ENCODE measurements around the gene ST8SIA1.

The ST8SIA1 gene

GRCh38 chr12:22289250-22289649, 45.3 kb downstream of the ST8SIA1 start:
- no peak for DNase-seq (ENCODE audit: low read depth)
- no peak overlapping the region for H3K4me3 ChIP-seq (ENCODE audit: low read depth, low read length)
- no peak for TF ChIP-seq CTCF (IDR thresholded peaks at IDR 0.05; ENCODE audit: low read depth, low read length, missing control alignments)
- in situ Hi-C loops (cut with HindIII; ENCODE audit: low sequenced_read_pairs) = loop anchor here (5.0 to 10.0 kb wide), 2 partner anchors 48 to 74 kb away; no protein-coding TSS in a partner anchor

- no peak for DNase-seq (ENCODE audit: low read depth)
- no peak for TF ChIP-seq CTCF (IDR thresholded peaks at IDR 0.05; ENCODE audit: low read depth, low read length, missing control alignments)
- in situ Hi-C loops (cut with HindIII; ENCODE audit: low sequenced_read_pairs) = loop anchor here (5.0 to 10.0 kb wide), 2 partner anchors 49 to 73 kb away; no protein-coding TSS in a partner anchor
- H3K4me3 ChIP-seq (ENCODE audit: low read depth, low read length) = no peak overlapping the region
Measured at GRCh38 chr12:22287776-22288621, 46.5 kb downstream of the ST8SIA1 start.

GRCh38 chr12:22287101-22287500, 47.4 kb downstream of the ST8SIA1 start:
- DNase-seq (ENCODE audit: low read depth) = no peak
- no peak overlapping the region for H3K4me3 ChIP-seq (ENCODE audit: low read depth, low read length)
- no peak for TF ChIP-seq CTCF (IDR thresholded peaks at IDR 0.05; ENCODE audit: low read depth, low read length, missing control alignments)
- in situ Hi-C loops (cut with HindIII; ENCODE audit: low sequenced_read_pairs) = loop anchor here (5.0 to 10.0 kb wide), 2 partner anchors 50 to 72 kb away; no protein-coding TSS in a partner anchor

GRCh38 chr12:22286569-22286968, 47.9 kb downstream of the ST8SIA1 start:
- no peak overlapping the region for H3K4me3 ChIP-seq (ENCODE audit: low read depth, low read length)
- no peak for TF ChIP-seq CTCF (IDR thresholded peaks at IDR 0.05; ENCODE audit: low read depth, low read length, missing control alignments)
- peak; percentile 99 for DNase-seq (ENCODE audit: low read depth)
- in situ Hi-C loops (cut with HindIII; ENCODE audit: low sequenced_read_pairs) = loop anchor here (5.0 to 10.0 kb wide), 2 partner anchors 51 to 72 kb away; no protein-coding TSS in a partner anchor

- no peak for TF ChIP-seq CTCF (IDR thresholded peaks at IDR 0.05; ENCODE audit: low read depth, low read length, missing control alignments)
- in situ Hi-C loops (cut with HindIII; ENCODE audit: low sequenced_read_pairs) = loop anchor here (5.0 to 10.0 kb wide), 2 partner anchors 51 to 71 kb away; no protein-coding TSS in a partner anchor
- DNase-seq (ENCODE audit: low read depth) = no peak
- H3K4me3 ChIP-seq (ENCODE audit: low read depth, low read length) = no peak overlapping the region
Measured at GRCh38 chr12:22285846-22286245, 48.7 kb downstream of the ST8SIA1 start.

GRCh38 chr12:22284871-22285270, 49.6 kb downstream of the ST8SIA1 start:
- no peak for TF ChIP-seq CTCF (IDR thresholded peaks at IDR 0.05; ENCODE audit: low read depth, low read length, missing control alignments)
- in situ Hi-C loops (cut with HindIII; ENCODE audit: low sequenced_read_pairs) = loop anchor here (5.0 to 10.0 kb wide), 2 partner anchors 52 to 70 kb away; no protein-coding TSS in a partner anchor
- DNase-seq (ENCODE audit: low read depth) = no peak
- H3K4me3 ChIP-seq (ENCODE audit: low read depth, low read length) = no peak overlapping the region

Measured in astrocyte of the cerebellum (primary cell).